Mesenchymal stem cell (in vitro differentiated cells and primary cell): ENCODE measurements around the gene MECP2.

Experiments
- DNase-seq: peaks from one replicate; pipeline ENCODE4 v3.0.0-alpha.2; 2013
- H2AFZ ChIP-seq: one replicate; pipeline ENCODE4 v1.6.1; 2013; ENCODE audit warnings: low read depth, mild to moderate bottlenecking, control low read depth, inconsistent platforms, low read length, moderate library complexity
- H2AK5ac ChIP-seq: 2 replicates; pipeline ENCODE4 v1.6.1; 2013; ENCODE audit warnings: low read length, moderate library complexity, mild to moderate bottlenecking, inconsistent platforms; ENCODE audit not compliant: severe bottlenecking
- H2BK120ac ChIP-seq: one replicate; pipeline ENCODE4 v1.6.1; 2013; ENCODE audit warnings: low read depth, mild to moderate bottlenecking, inconsistent platforms, low read length, moderate library complexity
- H2BK12ac ChIP-seq, 2 experiments: one replicate each; pipeline ENCODE4 v1.6.1; 2013; ENCODE audit warnings: inconsistent platforms in 2 of 2, low read length in 2 of 2, mild to moderate bottlenecking in 2 of 2, moderate library complexity in 2 of 2, control low read depth in 1 of 2
- H2BK15ac ChIP-seq: one replicate; pipeline ENCODE4 v1.6.1; 2013; ENCODE audit warnings: mild to moderate bottlenecking, low read depth, inconsistent platforms; ENCODE audit not compliant: poor library complexity, severe bottlenecking
- H2BK5ac ChIP-seq: 2 replicates; pipeline ENCODE4 v1.6.1; 2013; ENCODE audit warnings: low read depth, mild to moderate bottlenecking, low read length, control low read depth, inconsistent platforms; ENCODE audit not compliant: poor library complexity, severe bottlenecking
- H3K14ac ChIP-seq, 2 experiments: one replicate each; pipeline ENCODE4 v1.6.1; 2013; ENCODE audit warnings: inconsistent platforms in 2 of 2, low read length in 2 of 2, control low read depth in 1 of 2, mild to moderate bottlenecking in 1 of 2, moderate library complexity in 1 of 2
- H3K18ac ChIP-seq, 2 experiments: one replicate each; pipeline ENCODE4 v1.6.1; 2013; ENCODE audit warnings: inconsistent platforms in 2 of 2, low read length in 2 of 2, control low read depth in 1 of 2, low read depth in 1 of 2, mild to moderate bottlenecking in 1 of 2
- H3K23ac ChIP-seq, 2 experiments: one replicate each; pipeline ENCODE4 v1.6.1; 2013; ENCODE audit warnings: inconsistent platforms in 2 of 2, low read length in 2 of 2, mild to moderate bottlenecking in 2 of 2, moderate library complexity in 2 of 2, control low read depth in 1 of 2
- H3K27ac ChIP-seq: 2 replicates; pipeline ENCODE4 v1.5.1; 2013; ENCODE audit warnings: mild to moderate bottlenecking, moderate library complexity, low read length, control low read depth, inconsistent platforms; ENCODE audit not compliant: poor library complexity, severe bottlenecking
- H3K27me3 ChIP-seq, 2 experiments: 2 replicates each; pipeline versions ENCODE4 v1.6.1 to v1.7.0; 2013; ENCODE audit warnings: low read length in 2 of 2, mild to moderate bottlenecking in 2 of 2, moderate library complexity in 2 of 2, control low read depth in 1 of 2, inconsistent platforms in 1 of 2; ENCODE audit not compliant: control insufficient read depth in 1 of 2, insufficient read depth in 1 of 2
- H3K36me3 ChIP-seq, 2 experiments: 2 replicates each; pipeline versions ENCODE4 v1.6.1 to v1.7.0; 2013; ENCODE audit warnings: low read length in 2 of 2, control low read depth in 1 of 2, inconsistent platforms in 1 of 2, low read depth in 1 of 2, mild to moderate bottlenecking in 1 of 2; ENCODE audit not compliant: insufficient read depth in 2 of 2, control insufficient read depth in 1 of 2
- H3K4ac ChIP-seq, 2 experiments: one replicate each; pipeline ENCODE4 v1.6.1; 2013; ENCODE audit warnings: inconsistent platforms in 2 of 2, low read length in 2 of 2, mild to moderate bottlenecking in 2 of 2, moderate library complexity in 2 of 2, control low read depth in 1 of 2, low read depth in 1 of 2
- H3K4me1 ChIP-seq: 2 replicates; pipeline ENCODE4 v1.6.1; 2013; ENCODE audit warnings: low read depth, low read length, control low read depth; ENCODE audit not compliant: control insufficient read depth, insufficient read depth
- H3K4me2 ChIP-seq: 2 replicates; pipeline ENCODE4 v1.6.1; 2013; ENCODE audit warnings: low read length, mild to moderate bottlenecking, inconsistent platforms; ENCODE audit not compliant: poor library complexity, severe bottlenecking
- H3K4me3 ChIP-seq, 2 experiments: 2 replicates each; pipeline versions ENCODE4 v1.5.1 to v1.7.0; 2013; ENCODE audit warnings: low read length in 2 of 2, mild to moderate bottlenecking in 2 of 2, control low read depth in 1 of 2, low read depth in 1 of 2; ENCODE audit not compliant: insufficient read depth in 1 of 2
- H3K79me1 ChIP-seq: replicated peaks from 2 replicates; pipeline ENCODE4 v1.6.1; 2013; ENCODE audit warnings: mild to moderate bottlenecking, control low read depth, low read length, inconsistent platforms; ENCODE audit not compliant: poor library complexity, severe bottlenecking
- H3K9ac ChIP-seq: 2 replicates; pipeline ENCODE4 v1.7.0; 2013; ENCODE audit warnings: mild to moderate bottlenecking, low read length, moderate library complexity
- H3K9me3 ChIP-seq: 2 replicates; pipeline ENCODE4 v1.7.0; 2013; ENCODE audit warnings: mild to moderate bottlenecking, low read length; ENCODE audit not compliant: control insufficient read depth
- H4K8ac ChIP-seq: one replicate; pipeline ENCODE4 v1.6.1; 2013; ENCODE audit warnings: inconsistent platforms, mild to moderate bottlenecking, low read length, moderate library complexity
- H4K91ac ChIP-seq: one replicate; pipeline ENCODE4 v1.6.1; 2013; ENCODE audit warnings: mild to moderate bottlenecking, low read length, inconsistent platforms
- WGBS: methylation state at CpG from one replicate; pipeline ENCODE4 v1.1.7; 2013; ENCODE audit warnings: mixed read lengths; 5-methylcytosine and 5-hydroxymethylcytosine counted together

The MECP2 gene

DNA sequence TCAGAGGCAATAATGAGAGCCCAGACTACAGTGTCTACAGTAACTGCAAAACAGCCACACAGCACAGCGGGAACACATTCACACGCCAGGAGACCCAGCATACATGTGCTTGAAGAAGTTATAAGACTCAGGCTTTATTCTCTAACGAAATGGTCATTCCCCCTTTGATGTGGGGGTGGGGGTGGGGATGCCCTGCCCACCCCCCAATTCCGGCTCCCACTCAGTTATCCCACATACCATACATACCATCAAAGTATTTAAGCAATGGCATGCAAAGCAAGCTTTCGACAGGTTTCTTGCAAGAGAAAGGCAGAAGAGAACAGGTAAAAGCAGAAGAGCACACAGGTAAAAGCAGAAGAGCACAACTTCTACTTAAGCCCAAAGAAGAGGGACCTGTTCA lies 3.6 kb downstream of the MECP2 start:
- Histone ChIP-seq H2BK15ac (no peak overlapping the region), H3K4me3 (peak overlapping the region in 1 of 2 experiments; percentile 92), H3K79me1 (no peaks in the 10 kb centered on the region), H3K4me1 (peaks cover 15% of the 10 kb centered on the region), H4K91ac (no peak overlapping the region), H4K8ac (no peak overlapping the region), H2BK12ac (no peak overlapping the region), H2BK5ac (no peak overlapping the region), H2AFZ (no peak overlapping the region), H3K23ac (no peak overlapping the region), H3K14ac (no peak overlapping the region), H3K27me3 (peaks cover 0 to 23% of the 10 kb centered on the region in 2 experiments), H2BK120ac (no peak overlapping the region), H2AK5ac (no peak overlapping the region), H3K4ac (no peak overlapping the region), H3K27ac (no peak overlapping the region), H3K4me2 (peak overlapping the region; percentile 9), H3K9ac (peak overlapping the region; percentile 95), H3K9me3 (no peaks in the 10 kb centered on the region), H3K18ac (no peak overlapping the region), H3K36me3 (peaks cover 4 to 14% of the 10 kb centered on the region in 2 experiments)
- 69% methylated on average over 1 of the region's 5 CpGs for WGBS
- no peak for DNase-seq

DNA sequence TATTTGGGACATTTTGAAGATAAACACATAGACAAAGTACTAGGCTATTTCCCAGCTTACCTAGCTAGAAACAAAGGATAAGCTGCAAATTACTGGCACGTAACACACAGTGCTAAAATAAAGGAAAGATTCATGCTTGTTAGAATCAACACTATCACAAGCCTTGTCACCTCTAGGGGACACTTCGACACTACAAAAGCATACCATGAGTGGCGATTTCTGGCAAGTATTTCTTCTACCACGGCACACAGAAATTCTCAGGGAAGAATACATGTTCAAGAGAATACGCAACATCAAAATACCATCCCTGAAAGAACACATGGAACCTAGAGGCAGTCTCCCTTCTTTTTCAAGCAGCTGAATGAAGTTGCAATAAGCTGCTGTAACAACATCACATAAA lies 5.1 kb downstream of the MECP2 start:
- Histone ChIP-seq H3K4ac (no peak overlapping the region), H3K4me3 (peak overlapping the region in 1 of 2 experiments; percentile 0), H3K27me3 (peaks cover 0 to 32% of the 10 kb centered on the region in 2 experiments), H4K91ac (no peak overlapping the region), H2BK12ac (no peak overlapping the region), H3K4me1 (peaks cover 11% of the 10 kb centered on the region), H3K23ac (no peak overlapping the region), H3K4me2 (no peak overlapping the region), H3K27ac (no peak overlapping the region), H2AFZ (no peak overlapping the region), H3K18ac (no peak overlapping the region), H4K8ac (no peak overlapping the region), H3K9me3 (no peaks in the 10 kb centered on the region), H3K79me1 (no peaks in the 10 kb centered on the region), H3K36me3 (peaks cover 4 to 16% of the 10 kb centered on the region in 2 experiments), H3K9ac (peak overlapping the region; percentile 32), H2BK120ac (no peak overlapping the region), H3K14ac (no peak overlapping the region), H2BK15ac (no peak overlapping the region), H2AK5ac (no peak overlapping the region), H2BK5ac (no peak overlapping the region)
- 96% methylated on average over 5 of the region's 5 CpGs for WGBS
- DNase-seq, result no peak

DNA sequence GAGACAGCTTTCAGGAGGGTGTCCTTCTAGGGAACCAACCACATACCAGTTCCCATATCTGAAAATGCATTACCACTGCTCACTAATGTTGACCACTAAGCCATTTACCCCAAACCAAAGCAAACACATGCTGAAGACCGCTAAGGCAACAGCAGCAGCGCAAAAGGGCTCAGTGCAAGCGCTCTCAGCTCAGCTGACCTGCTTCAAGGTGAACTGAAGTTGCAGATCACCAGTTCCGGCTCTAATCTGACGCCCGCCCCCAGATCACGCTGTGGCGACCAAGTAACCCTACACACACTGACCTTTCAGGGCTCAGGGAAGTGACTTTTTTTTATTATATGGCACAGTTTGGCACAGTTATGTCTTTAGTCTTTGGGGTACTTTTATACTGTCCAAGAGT lies 5.8 kb downstream of the MECP2 start:
- peaks cover 0 to 32% of the 10 kb centered on the region in 2 experiments for H3K27me3 ChIP-seq

DNA sequence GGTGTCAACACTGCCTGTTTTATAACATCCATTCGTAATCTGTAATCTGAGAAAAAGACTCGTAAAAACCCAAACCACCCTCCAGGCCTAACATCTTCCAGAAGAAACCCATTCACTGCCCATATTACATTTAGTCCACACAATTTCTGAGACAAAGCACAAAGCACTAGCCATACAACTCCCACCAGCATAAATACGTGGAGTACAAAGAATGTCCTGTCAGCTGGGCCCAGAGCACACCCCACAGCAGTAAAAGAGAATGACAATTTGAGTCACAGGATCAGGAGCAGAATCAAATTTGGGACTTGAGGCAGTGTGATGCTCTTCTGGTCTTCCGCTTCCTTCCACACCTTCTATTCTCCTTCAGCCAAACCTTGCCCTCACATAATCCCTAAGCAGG lies 6.8 kb downstream of the MECP2 start:
- no peaks in the 10 kb centered on the region for H3K79me1 ChIP-seq
- no peak overlapping the region for H2BK12ac ChIP-seq
- peaks cover 0 to 32% of the 10 kb centered on the region in 2 experiments for H3K27me3 ChIP-seq
- H3K27ac ChIP-seq, result no peak overlapping the region
- H3K9me3 ChIP-seq, result no peaks in the 10 kb centered on the region
- H3K4me3 ChIP-seq, result no peak overlapping the region
- peaks cover 4 to 16% of the 10 kb centered on the region in 2 experiments for H3K36me3 ChIP-seq
- H3K4me2 ChIP-seq, result no peak overlapping the region
- no peak overlapping the region for H2BK5ac ChIP-seq
- H2AK5ac ChIP-seq, result no peak overlapping the region
- H3K23ac ChIP-seq, result no peak overlapping the region
- no peak overlapping the region for H2AFZ ChIP-seq
- H3K4me1 ChIP-seq, result peaks cover 9% of the 10 kb centered on the region
- no peak for DNase-seq
- H4K91ac ChIP-seq, result no peak overlapping the region
- 94% methylated on average over 4 of the region's 4 CpGs for WGBS
- no peak overlapping the region for H2BK120ac ChIP-seq
- H3K4ac ChIP-seq, result no peak overlapping the region
- H3K9ac ChIP-seq, result no peak overlapping the region
- no peak overlapping the region for H3K14ac ChIP-seq
- H2BK15ac ChIP-seq, result no peak overlapping the region
- H4K8ac ChIP-seq, result no peak overlapping the region
- no peak overlapping the region for H3K18ac ChIP-seq

More for the DNA sequence above, 5.8 kb downstream of the MECP2 start:
- Histone ChIP-seq H3K4me3 (no peak overlapping the region), H3K4ac (no peak overlapping the region), H3K36me3 (peaks cover 4 to 16% of the 10 kb centered on the region in 2 experiments), H3K79me1 (no peaks in the 10 kb centered on the region), H2BK5ac (no peak overlapping the region), H2BK15ac (no peak overlapping the region), H3K4me1 (peaks cover 11% of the 10 kb centered on the region), H2BK120ac (no peak overlapping the region), H3K9me3 (no peaks in the 10 kb centered on the region), H3K23ac (no peak overlapping the region), H4K8ac (no peak overlapping the region), H4K91ac (no peak overlapping the region), H2BK12ac (no peak overlapping the region), H3K9ac (no peak overlapping the region), H2AFZ (no peak overlapping the region), H3K18ac (no peak overlapping the region), H3K4me2 (no peak overlapping the region), H3K27ac (no peak overlapping the region), H3K14ac (no peak overlapping the region), H2AK5ac (no peak overlapping the region)
- no peak for DNase-seq
- 95% methylated on average over 3 of the region's 8 CpGs for WGBS
